ENCODE data around the gene TBC1D10A. TPM values are rescaled to one million over a fixed set of nuclear protein-coding genes. Genes with fewer than 3 reads are reported as not detected.
A peak's percentile ranks its signal among the peaks of the same experiment; 100 is the strongest.

TBC1D10A gene
- polyA plus RNA-seq, 2 donors: 30.4 to 35.3 TPM

DNA sequence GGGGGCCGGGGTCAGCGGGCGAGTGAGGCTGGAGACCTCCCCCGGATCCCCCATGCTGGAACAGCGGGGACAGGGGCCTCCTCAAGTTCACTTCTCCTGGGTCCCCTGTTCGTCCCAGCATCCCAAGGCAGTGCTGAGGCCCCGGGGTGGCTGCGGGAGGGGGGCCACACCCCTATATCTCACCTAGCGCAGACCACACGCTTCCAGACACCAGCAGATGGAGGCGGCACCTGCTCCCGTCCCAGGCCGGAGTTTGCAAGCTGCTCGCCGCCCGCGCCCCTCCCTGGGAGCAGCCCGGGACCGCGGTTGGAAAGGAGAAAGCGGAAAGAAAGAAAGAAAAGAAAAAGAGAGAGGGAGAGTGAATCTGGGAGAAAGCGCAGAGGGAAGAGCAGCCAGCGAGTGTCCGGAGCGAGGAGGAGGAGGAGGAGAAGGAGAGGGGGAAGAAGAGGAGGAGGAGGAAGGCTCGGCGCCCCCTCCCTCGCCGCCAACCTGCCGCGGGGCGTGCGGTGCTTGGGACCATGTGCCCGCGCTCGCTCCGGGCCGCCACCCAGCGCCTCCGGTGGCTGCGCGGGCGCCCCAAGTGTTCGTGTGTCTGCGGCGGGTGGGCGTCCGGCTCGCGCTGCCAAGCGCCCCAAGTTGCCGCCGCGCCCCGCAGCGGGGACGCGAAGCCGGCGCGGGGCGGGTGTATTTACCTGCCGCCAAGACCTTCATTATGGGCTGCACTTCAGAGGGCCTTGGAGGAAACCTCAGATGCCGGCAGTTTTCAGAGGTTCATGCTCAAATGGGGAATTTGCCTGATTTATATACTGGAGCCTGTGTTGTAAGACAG, 80.5 kb downstream of the TBC1D10A start, which contains the start of gene LIF:
LIF (minus strand) TSS at position 775 of the 829 bp plus-strand sequence; CDS start at position 711, 64 bp downstream.
- Histone ChIP-seq H3K27ac (ENCODE audit: low read depth in 2 of 2, low read length in 1 of 2) (peak within 1 kb of the TSS in 1 of 2 donors; percentile 13), H3K36me3 (ENCODE audit: control insufficient read depth in 2 of 2, insufficient read depth in 2 of 2, low read length in 1 of 2) (peaks cover 0 to 4% of the 10 kb centered on the region in 2 donors)
- 1 to 2% methylated on average over 56 to 64 of the region's 64 CpGs for WGBS, 2 donors

DNA sequence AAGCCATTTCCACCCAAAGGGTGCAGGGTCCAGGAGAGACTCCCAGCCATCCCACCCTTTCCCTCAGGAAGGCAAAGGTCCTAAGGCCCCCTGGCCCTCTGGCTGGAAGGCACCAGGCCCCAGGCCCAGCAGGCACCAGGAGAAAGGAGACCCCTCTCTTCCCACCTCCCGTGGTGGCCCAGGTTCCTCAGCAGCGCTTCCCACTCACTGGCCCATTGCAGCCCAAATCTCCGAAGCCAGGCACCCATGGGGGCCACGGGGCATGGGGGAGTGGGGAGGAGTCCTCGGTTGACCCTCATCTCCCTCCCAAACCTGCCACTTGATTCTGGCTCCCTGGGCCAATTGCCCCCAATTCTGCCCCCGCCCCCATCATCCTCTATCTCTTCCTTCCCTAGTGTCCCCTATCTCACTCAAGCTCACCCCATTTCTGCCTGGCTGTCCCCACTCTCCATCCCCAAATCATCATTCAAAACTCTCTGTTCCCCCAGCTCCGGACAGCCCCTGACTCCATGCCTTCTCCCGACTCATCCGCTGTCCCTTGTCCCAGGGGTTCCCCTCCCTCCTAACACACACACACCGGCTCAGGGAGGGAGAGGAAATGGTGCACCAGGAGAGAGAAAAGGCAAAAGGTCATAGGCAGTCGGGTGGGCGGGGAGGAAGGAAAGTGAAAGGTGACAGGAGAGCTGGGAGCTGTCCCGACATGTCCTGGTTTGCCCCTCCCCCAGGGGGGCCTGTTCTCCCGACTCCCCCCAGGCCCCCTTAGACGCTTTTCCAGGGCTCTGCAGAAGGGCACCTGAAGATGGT, 81.4 kb downstream of the TBC1D10A start:
- H3K4me1 ChIP-seq (ENCODE audit: control insufficient read depth in 2 of 2, insufficient read depth in 2 of 2, low read length in 1 of 2): peaks cover 0 to 3% of the 10 kb centered on the region in 2 donors
- peak overlapping the region in 1 of 2 donors; percentile 6 for H3K27ac ChIP-seq (ENCODE audit: low read depth in 2 of 2, low read length in 1 of 2)

More for the DNA sequence above, 80.5 kb downstream of the TBC1D10A start, which contains the start of gene LIF:
- Histone ChIP-seq H3K27me3 (ENCODE audit: control insufficient read depth in 1 of 2, insufficient read depth in 2 of 2, low read length in 2 of 2) (no peaks in the 10 kb centered on the region), H3K4me1 (ENCODE audit: control insufficient read depth in 2 of 2, insufficient read depth in 2 of 2, low read length in 1 of 2) (peaks cover 3 to 4% of the 10 kb centered on the region in 2 donors), H3K9me3 (ENCODE audit: control insufficient read depth in 2 of 2, insufficient read depth in 1 of 2, low read depth in 1 of 2, low read length in 1 of 2) (no peaks in the 10 kb centered on the region), H3K4me3 (ENCODE audit: low read depth in 1 of 2, low read length in 2 of 2) (peak within 1 kb of the TSS; percentile 51 to 55)

DNA sequence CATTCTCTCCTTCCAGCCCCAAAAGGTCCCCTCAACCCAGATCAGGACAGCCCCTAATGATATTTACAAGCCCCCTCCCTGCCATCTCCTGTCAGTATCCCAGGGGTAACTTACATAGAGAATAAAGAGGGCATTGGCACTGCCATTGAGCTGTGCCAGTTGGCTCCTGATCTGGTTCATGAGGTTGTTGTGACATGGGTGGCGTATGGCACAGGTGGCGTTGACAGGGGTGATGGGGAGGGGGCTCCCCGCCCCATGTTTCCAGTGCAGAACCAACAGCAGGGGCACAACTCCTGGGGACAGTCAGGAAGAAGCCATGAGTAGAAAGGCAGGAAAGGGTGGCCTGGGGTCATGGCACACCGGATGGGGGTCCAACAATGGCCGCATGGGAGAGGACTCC, 82.1 kb downstream of the TBC1D10A start:
- Histone ChIP-seq H3K9me3 (ENCODE audit: control insufficient read depth in 2 of 2, insufficient read depth in 1 of 2, low read depth in 1 of 2, low read length in 1 of 2) (no peaks in the 10 kb centered on the region), H3K27me3 (ENCODE audit: control insufficient read depth in 1 of 2, insufficient read depth in 2 of 2, low read length in 2 of 2) (no peaks in the 10 kb centered on the region), H3K27ac (ENCODE audit: low read depth in 2 of 2, low read length in 1 of 2) (no peak overlapping the region), H3K36me3 (ENCODE audit: control insufficient read depth in 2 of 2, insufficient read depth in 2 of 2, low read length in 1 of 2) (peaks cover 0 to 4% of the 10 kb centered on the region in 2 donors), H3K4me1 (ENCODE audit: control insufficient read depth in 2 of 2, insufficient read depth in 2 of 2, low read length in 1 of 2) (peaks cover 0 to 3% of the 10 kb centered on the region in 2 donors), H3K4me3 (ENCODE audit: low read depth in 1 of 2, low read length in 2 of 2) (no peak overlapping the region)
- 92 to 95% methylated on average over 5 of the region's 5 CpGs for WGBS, 2 donors

More for the DNA sequence above, 81.4 kb downstream of the TBC1D10A start:
- Histone ChIP-seq H3K4me3 (ENCODE audit: low read depth in 1 of 2, low read length in 2 of 2) (peak overlapping the region; percentile 51 to 55), H3K9me3 (ENCODE audit: control insufficient read depth in 2 of 2, insufficient read depth in 1 of 2, low read depth in 1 of 2, low read length in 1 of 2) (no peaks in the 10 kb centered on the region), H3K36me3 (ENCODE audit: control insufficient read depth in 2 of 2, insufficient read depth in 2 of 2, low read length in 1 of 2) (peaks cover 0 to 4% of the 10 kb centered on the region in 2 donors), H3K27me3 (ENCODE audit: control insufficient read depth in 1 of 2, insufficient read depth in 2 of 2, low read length in 2 of 2) (no peaks in the 10 kb centered on the region)
- WGBS, 2 donors: 52 to 57% methylated on average over 15 of the region's 15 CpGs

DNA sequence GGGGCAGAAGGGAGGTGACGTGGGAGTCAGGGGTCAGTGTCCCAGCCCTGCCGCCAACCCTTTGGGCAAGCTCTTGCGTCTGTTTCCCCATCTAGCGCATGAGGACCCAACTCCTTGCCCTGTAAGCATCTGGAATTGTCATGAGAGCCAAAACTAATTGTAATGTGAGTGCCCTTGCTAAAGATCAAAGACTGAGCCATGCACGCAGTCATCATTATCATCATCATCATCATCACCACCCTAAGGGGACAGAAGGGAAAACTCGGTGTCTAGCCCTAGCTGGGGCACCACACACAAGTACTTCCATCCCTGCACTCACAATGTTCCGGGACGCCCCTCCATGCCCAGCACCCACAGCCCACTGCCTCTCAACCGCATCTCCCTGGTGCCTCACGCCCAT, 82.7 kb downstream of the TBC1D10A start:
- whole genome bisulfite sequencing, 2 donors: 88 to 90% methylated on average over 10 of the region's 10 CpGs

DNA sequence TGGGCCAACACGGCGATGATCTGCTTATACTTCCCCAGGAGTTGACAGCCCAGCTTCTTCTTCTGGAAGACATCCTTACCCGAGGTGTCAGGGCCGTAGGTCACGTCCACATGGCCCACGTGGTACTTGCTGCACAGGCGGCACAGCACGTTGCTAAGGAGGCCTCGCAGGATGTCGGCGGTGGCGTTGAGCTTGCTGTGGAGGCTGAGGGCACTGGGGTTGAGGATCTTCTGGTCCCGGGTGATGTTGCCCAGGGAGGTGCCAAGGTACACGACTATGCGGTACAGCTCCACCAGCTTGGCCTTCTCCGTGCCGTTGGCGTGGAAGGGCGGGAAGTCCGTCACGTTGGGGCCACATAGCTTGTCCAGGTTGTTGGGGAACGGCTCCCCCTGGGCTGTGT, 83.1 kb downstream of the TBC1D10A start:
- Histone ChIP-seq H3K36me3 (ENCODE audit: control insufficient read depth in 2 of 2, insufficient read depth in 2 of 2, low read length in 1 of 2) (peaks cover 0 to 4% of the 10 kb centered on the region in 2 donors), H3K4me3 (ENCODE audit: low read depth in 1 of 2, low read length in 2 of 2) (no peak overlapping the region), H3K27ac (ENCODE audit: low read depth in 2 of 2, low read length in 1 of 2) (no peak overlapping the region), H3K27me3 (ENCODE audit: control insufficient read depth in 1 of 2, insufficient read depth in 2 of 2, low read length in 2 of 2) (no peaks in the 10 kb centered on the region), H3K4me1 (ENCODE audit: control insufficient read depth in 2 of 2, insufficient read depth in 2 of 2, low read length in 1 of 2) (peaks cover 0 to 5% of the 10 kb centered on the region in 2 donors), H3K9me3 (ENCODE audit: control insufficient read depth in 2 of 2, insufficient read depth in 1 of 2, low read depth in 1 of 2, low read length in 1 of 2) (no peaks in the 10 kb centered on the region)
- 91 to 93% methylated on average over 22 of the region's 22 CpGs for WGBS, 2 donors

More for the DNA sequence above, 82.7 kb downstream of the TBC1D10A start:
- H3K9me3 ChIP-seq (ENCODE audit: control insufficient read depth in 2 of 2, insufficient read depth in 1 of 2, low read depth in 1 of 2, low read length in 1 of 2): no peaks in the 10 kb centered on the region
- H3K27me3 ChIP-seq (ENCODE audit: control insufficient read depth in 1 of 2, insufficient read depth in 2 of 2, low read length in 2 of 2): no peaks in the 10 kb centered on the region
- no peak overlapping the region for H3K4me3 ChIP-seq (ENCODE audit: low read depth in 1 of 2, low read length in 2 of 2)
- peaks cover 0 to 4% of the 10 kb centered on the region in 2 donors for H3K36me3 ChIP-seq (ENCODE audit: control insufficient read depth in 2 of 2, insufficient read depth in 2 of 2, low read length in 1 of 2)
- peaks cover 0 to 3% of the 10 kb centered on the region in 2 donors for H3K4me1 ChIP-seq (ENCODE audit: control insufficient read depth in 2 of 2, insufficient read depth in 2 of 2, low read length in 1 of 2)
- H3K27ac ChIP-seq (ENCODE audit: low read depth in 2 of 2, low read length in 1 of 2): no peak overlapping the region

Other genes with a start within 250 kb of the TBC1D10A start
- gene HORMAD2, start 246.5 kb downstream of the TBC1D10A start, polyA plus RNA-seq: not detected
- 1 to 10 TPM in 1 of 2 donors, under 1 TPM in 1; 0.54 to 1.0 TPM for gene LIF, start 80.2 kb downstream of the TBC1D10A start, polyA plus RNA-seq
- under 1 TPM; 0.22 to 0.63 TPM for gene OSM, start 60.1 kb downstream of the TBC1D10A start, polyA plus RNA-seq
- gene CASTOR1, start 37.4 kb downstream of the TBC1D10A start, polyA plus RNA-seq: 10 to 100 TPM; 29.7 to 39.3 TPM
- gene SF3A1, start 30.0 kb upstream of the TBC1D10A start, polyA plus RNA-seq: 10 to 100 TPM; 14.3 to 23.1 TPM
- 1 to 10 TPM; 1.6 to 2.2 TPM for gene CCDC157, start 30.1 kb upstream of the TBC1D10A start, polyA plus RNA-seq
- 1 to 10 TPM; 5.2 to 7.3 TPM for gene RNF215, start 60.5 kb upstream of the TBC1D10A start, polyA plus RNA-seq
- 10 to 100 TPM; 27.2 to 29.1 TPM for gene SEC14L2, start 70.1 kb upstream of the TBC1D10A start, polyA plus RNA-seq
- 10 to 100 TPM; 19.7 to 23.5 TPM for gene MTFP1, start 98.8 kb upstream of the TBC1D10A start, polyA plus RNA-seq
- not detected for gene SEC14L3, start 145.1 kb upstream of the TBC1D10A start, polyA plus RNA-seq
- gene SEC14L4, start 178.8 kb upstream of the TBC1D10A start, polyA plus RNA-seq: under 1 TPM in 1 of 2 donors, not detected in 1; 0.02 TPM
- gene SEC14L6, start 219.8 kb upstream of the TBC1D10A start, polyA plus RNA-seq: under 1 TPM in 1 of 2 donors, not detected in 1; 0.07 TPM
- gene GAL3ST1, start 247.7 kb upstream of the TBC1D10A start, polyA plus RNA-seq: under 1 TPM; 0.14 to 0.15 TPM